ENCODE data around the gene IRF1.

IRF1 gene

DNA sequence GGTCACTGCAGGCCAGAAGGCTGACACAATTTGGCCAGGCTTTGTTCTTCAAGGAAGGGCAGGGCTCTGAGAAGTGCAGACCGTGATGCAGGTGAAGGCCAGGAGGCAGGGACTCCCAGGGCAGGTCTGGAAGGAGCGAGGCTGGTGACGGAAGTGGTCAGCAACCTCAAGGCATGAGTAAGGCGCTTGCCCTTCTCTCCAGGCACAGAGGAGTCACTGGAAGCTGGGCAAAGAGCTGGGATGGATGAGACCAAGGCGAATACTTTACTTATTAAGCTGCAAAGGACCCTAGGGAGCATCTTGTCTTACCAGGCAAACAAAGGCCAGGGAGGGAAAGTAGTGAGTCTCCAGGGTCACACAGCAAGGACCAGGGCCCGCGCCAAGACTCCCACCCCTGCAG is 18.6 kb downstream of the IRF1 start:
- H3K27me3 Mint-ChIP-seq (ENCODE audit: low read depth, poor library complexity): peaks cover 3% of the 10 kb centered on the region
- peak overlapping the region; percentile 18 for H3K27ac Mint-ChIP-seq
- peaks cover 11% of the 10 kb centered on the region for H3K9me3 Mint-ChIP-seq
- TF ChIP-seq CTCF (IDR thresholded peaks at IDR 0.05): no peak
- no peaks in the 10 kb centered on the region for H3K36me3 Mint-ChIP-seq (ENCODE audit: low read depth)
- no peak for DNase-seq
- peaks cover 22% of the 10 kb centered on the region for H3K4me1 Mint-ChIP-seq
- no peak overlapping the region for H3K4me3 Mint-ChIP-seq

DNA sequence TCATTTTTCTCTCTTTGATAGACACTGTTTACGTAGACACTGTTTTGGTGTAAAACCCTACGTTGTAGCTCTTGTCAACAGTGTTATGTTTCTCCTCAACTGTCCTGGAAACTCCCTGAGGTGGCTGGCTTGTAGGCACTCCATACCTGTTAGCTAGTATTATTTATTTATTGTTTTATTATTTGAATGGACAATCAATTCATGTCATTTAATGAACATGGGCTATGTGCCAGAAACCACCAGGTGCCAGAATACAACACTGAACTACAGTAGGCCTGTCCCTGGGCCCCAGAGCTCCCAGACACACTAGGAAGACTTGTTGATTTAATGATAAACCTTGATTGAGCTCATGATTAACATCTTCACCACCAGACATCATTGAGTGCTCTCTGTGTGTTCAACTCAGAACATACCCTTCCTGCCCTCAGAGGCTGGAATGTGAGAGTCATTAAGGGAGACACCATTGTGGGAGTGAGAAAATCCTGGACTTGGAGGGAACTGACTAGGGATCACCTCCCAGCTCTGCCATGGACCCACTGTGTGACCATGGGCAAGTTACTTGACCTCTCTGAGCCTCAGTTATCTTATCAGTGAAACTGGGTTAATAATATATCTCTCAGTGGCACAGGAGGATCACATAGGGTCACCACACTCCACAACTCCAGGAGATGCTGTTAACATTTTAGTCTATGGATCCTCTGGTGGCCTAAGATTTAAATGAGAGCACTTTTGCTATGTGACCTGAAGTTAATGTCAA is 19.2 kb downstream of the IRF1 start:
- Mint-ChIP-seq H3K4me3 (no peak overlapping the region), H3K4me1 (peaks cover 22% of the 10 kb centered on the region), H3K27me3 (ENCODE audit: low read depth, poor library complexity) (peaks cover 3% of the 10 kb centered on the region), H3K27ac (no peak overlapping the region), H3K9me3 (peaks cover 11% of the 10 kb centered on the region), H3K36me3 (ENCODE audit: low read depth) (no peaks in the 10 kb centered on the region)
- no peak for TF ChIP-seq CTCF (IDR thresholded peaks at IDR 0.05)
- no peak for DNase-seq

DNA sequence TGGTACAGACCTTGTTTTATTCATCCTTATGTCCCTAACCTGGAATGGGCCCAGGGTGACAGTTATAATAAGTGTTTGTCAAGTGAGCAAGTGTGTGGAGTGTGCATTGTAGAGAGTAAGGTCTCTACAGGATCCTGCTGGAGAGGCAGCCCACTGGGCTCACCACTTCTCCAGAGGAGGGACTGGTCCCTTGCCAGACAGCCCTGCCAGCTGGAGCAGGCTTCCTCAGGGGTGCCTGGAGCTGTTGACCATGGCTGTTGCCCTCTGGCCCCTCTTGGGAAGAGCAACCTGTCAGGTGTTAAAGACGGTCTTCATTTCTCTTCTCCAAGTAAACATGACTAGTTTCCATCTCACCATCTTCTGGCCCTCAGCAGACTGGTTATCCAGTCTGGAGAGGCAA is 20.0 kb downstream of the IRF1 start:
- no peak overlapping the region for H3K27ac Mint-ChIP-seq
- H3K27me3 Mint-ChIP-seq (ENCODE audit: low read depth, poor library complexity): peaks cover 3% of the 10 kb centered on the region
- no peak overlapping the region for H3K4me3 Mint-ChIP-seq
- no peak for TF ChIP-seq CTCF (IDR thresholded peaks at IDR 0.05)
- H3K36me3 Mint-ChIP-seq (ENCODE audit: low read depth): no peaks in the 10 kb centered on the region
- H3K9me3 Mint-ChIP-seq: peaks cover 11% of the 10 kb centered on the region
- peaks cover 16% of the 10 kb centered on the region for H3K4me1 Mint-ChIP-seq
- DNase-seq: no peak

GRCh38 chr5:132470010-132470392 is 20.6 kb downstream of the IRF1 start:
- DNase-seq: no peak
- no peaks in the 10 kb centered on the region for H3K36me3 Mint-ChIP-seq (ENCODE audit: low read depth)
- peaks cover 11% of the 10 kb centered on the region for H3K9me3 Mint-ChIP-seq
- TF ChIP-seq CTCF (IDR thresholded peaks at IDR 0.05): no peak
- peaks cover 3% of the 10 kb centered on the region for H3K27me3 Mint-ChIP-seq (ENCODE audit: low read depth, poor library complexity)
- no peak overlapping the region for H3K27ac Mint-ChIP-seq
- H3K4me3 Mint-ChIP-seq: no peak overlapping the region
- H3K4me1 Mint-ChIP-seq: peaks cover 14% of the 10 kb centered on the region

DNA sequence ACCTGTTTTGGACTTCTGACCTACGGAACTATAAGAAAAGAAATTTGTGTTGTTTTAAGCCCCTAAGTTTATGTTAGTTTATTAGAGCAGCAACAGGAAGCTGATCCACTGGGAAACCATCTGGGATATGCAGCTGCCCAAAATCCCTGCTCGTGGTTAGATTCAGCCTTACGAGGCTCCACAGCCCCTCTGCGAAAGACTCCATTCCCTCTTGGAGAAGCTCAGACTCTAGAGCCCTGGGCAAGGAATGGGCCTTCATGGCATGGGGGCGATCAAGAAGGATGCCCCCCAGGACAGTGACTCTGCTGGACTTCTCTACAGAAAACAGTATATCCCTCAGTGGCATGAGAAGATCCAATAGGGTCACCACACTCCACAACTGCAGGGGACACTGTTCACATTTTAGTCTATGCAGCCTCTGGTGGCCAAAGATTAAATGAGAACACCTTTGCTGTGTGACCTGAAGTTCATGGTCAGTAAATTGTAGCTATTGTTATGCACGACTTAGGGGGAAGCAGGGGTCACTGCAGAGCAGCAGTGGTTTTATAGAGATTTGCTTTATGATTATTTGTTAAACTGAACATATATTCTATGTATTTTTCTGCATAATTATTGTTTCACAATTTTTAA is 21.1 kb downstream of the IRF1 start:
- TF ChIP-seq CTCF (IDR thresholded peaks at IDR 0.05): no peak
- peaks cover 14% of the 10 kb centered on the region for H3K4me1 Mint-ChIP-seq
- H3K36me3 Mint-ChIP-seq (ENCODE audit: low read depth): no peaks in the 10 kb centered on the region

More for the DNA sequence above, 21.1 kb downstream of the IRF1 start:
- no peak for DNase-seq
- H3K4me3 Mint-ChIP-seq: no peak overlapping the region
- H3K9me3 Mint-ChIP-seq: peaks cover 11% of the 10 kb centered on the region
- H3K27me3 Mint-ChIP-seq (ENCODE audit: low read depth, poor library complexity): no peaks in the 10 kb centered on the region
- no peak overlapping the region for H3K27ac Mint-ChIP-seq
